H7 (cell line): Measurements from ENCODE around the gene GDPGP1. TPM values are rescaled to one million over a fixed set of nuclear protein-coding genes. Genes with fewer than 3 reads are reported as not detected.

Experiments used
- DNase-seq: peaks from one replicate; pipeline ENCODE4 v3.0.0; 2012
- H3K27me3 ChIP-seq: 2 replicates; pipeline ENCODE4 v1.6.0; 2011; ENCODE audit warnings: mild to moderate bottlenecking, low read length; ENCODE audit not compliant: control insufficient read depth, insufficient read depth
- H3K36me3 ChIP-seq: replicated peaks from 2 replicates; pipeline ENCODE4 v1.5.1; 2011; ENCODE audit warnings: low read length; ENCODE audit not compliant: control insufficient read depth, insufficient read depth
- H3K4me3 ChIP-seq: 2 replicates; pipeline ENCODE4 v1.5.1; 2011; ENCODE audit warnings: low read depth, mild to moderate bottlenecking, control low read depth, low read length, moderate library complexity; ENCODE audit not compliant: insufficient read depth
- total RNA-seq: library from RNA; depleted of rRNA; stranded (reverse); fragments of >200 nt; shearing (Covaris generic); gene quantifications from 2 replicates; pipeline ENCODE4 v1.2.3, GENCODE V29; 2014

GDPGP1 gene
- total RNA-seq, 1 experiment from 2014 or later: 5.8 TPM

- Histone ChIP-seq H3K4me3 (no peak overlapping the region), H3K36me3 (no peaks in the 10 kb centered on the region; the same call in 1 of the 2 replicates), H3K27me3 (no peaks in the 10 kb centered on the region)
- peak; percentile 62 for DNase-seq
Measured at GRCh38 chr15:90211440-90212143, 22.4 kb upstream of the GDPGP1 start.

- no peak for DNase-seq
- H3K4me3 ChIP-seq: no peak overlapping the region
- peaks cover 1% of the 10 kb centered on the region for H3K36me3 ChIP-seq
- H3K27me3 ChIP-seq: no peaks in the 10 kb centered on the region
Measured at GRCh38 chr15:90212221-90213098, 21.5 kb upstream of the GDPGP1 start.

- Histone ChIP-seq H3K4me3 (no peak overlapping the region), H3K27me3 (no peaks in the 10 kb centered on the region), H3K36me3 (peaks cover 5% of the 10 kb centered on the region)
- DNase-seq: no peak
Measured at GRCh38 chr15:90213122-90213817, 20.7 kb upstream of the GDPGP1 start.

- peaks cover 5% of the 10 kb centered on the region for H3K36me3 ChIP-seq
- DNase-seq: no peak
- no peaks in the 10 kb centered on the region for H3K27me3 ChIP-seq
- no peak overlapping the region for H3K4me3 ChIP-seq
Measured at GRCh38 chr15:90213818-90214204, 20.2 kb upstream of the GDPGP1 start.

- Histone ChIP-seq H3K27me3 (no peaks in the 10 kb centered on the region), H3K36me3 (peaks cover 5% of the 10 kb centered on the region), H3K4me3 (no peak overlapping the region)
- DNase-seq: peak; percentile 66
Measured at GRCh38 chr15:90214553-90215196, 19.3 kb upstream of the GDPGP1 start.

GRCh38 chr15:90217671-90218394, 16.2 kb upstream of the GDPGP1 start:
- peaks cover 9% of the 10 kb centered on the region for H3K36me3 ChIP-seq
- H3K4me3 ChIP-seq: no peak overlapping the region
- no peak for DNase-seq
- no peaks in the 10 kb centered on the region for H3K27me3 ChIP-seq

GRCh38 chr15:90219421-90220141, 14.4 kb upstream of the GDPGP1 start:
- DNase-seq: peak; percentile 96
- Histone ChIP-seq H3K27me3 (no peaks in the 10 kb centered on the region), H3K4me3 (no peak overlapping the region), H3K36me3 (peaks cover 19% of the 10 kb centered on the region)

- DNase-seq: peak; percentile 95
- Histone ChIP-seq H3K27me3 (no peaks in the 10 kb centered on the region), H3K36me3 (peaks cover 27% of the 10 kb centered on the region), H3K4me3 (no peak overlapping the region)
Measured at GRCh38 chr15:90221246-90221900, 12.6 kb upstream of the GDPGP1 start.

- no peak for DNase-seq
- Histone ChIP-seq H3K27me3 (no peaks in the 10 kb centered on the region), H3K4me3 (no peak overlapping the region), H3K36me3 (peaks cover 28% of the 10 kb centered on the region)
Measured at GRCh38 chr15:90222547-90222946, 11.5 kb upstream of the GDPGP1 start.

GRCh38 chr15:90223441-90224165, 10.4 kb upstream of the GDPGP1 start:
- peak; percentile 37 for DNase-seq
- Histone ChIP-seq H3K4me3 (no peak overlapping the region), H3K27me3 (no peaks in the 10 kb centered on the region), H3K36me3 (peaks cover 31% of the 10 kb centered on the region)

- Histone ChIP-seq H3K4me3 (no peak overlapping the region), H3K36me3 (peaks cover 35% of the 10 kb centered on the region), H3K27me3 (no peaks in the 10 kb centered on the region)
- DNase-seq: peak; percentile 43
Measured at GRCh38 chr15:90225047-90225446, 9.0 kb upstream of the GDPGP1 start.

GRCh38 chr15:90225504-90226234, 8.3 kb upstream of the GDPGP1 start:
- no peak for DNase-seq
- no peak overlapping the region for H3K4me3 ChIP-seq
- no peaks in the 10 kb centered on the region for H3K27me3 ChIP-seq
- H3K36me3 ChIP-seq: peaks cover 35% of the 10 kb centered on the region
